ENCODE results near the gene PIGS. TPM values are rescaled to one million over a fixed set of nuclear protein-coding genes. Genes with fewer than 3 reads are reported as not detected.
A peak's percentile ranks its signal among the peaks of the same experiment; 100 is the strongest.

PIGS gene
- total and polyA plus RNA-seq, 2 of the 13 experiments (the other 11 are each of a cell fraction or from before 2014, with no cell fraction given), result 31.7 to 42.6 TPM

DNA sequence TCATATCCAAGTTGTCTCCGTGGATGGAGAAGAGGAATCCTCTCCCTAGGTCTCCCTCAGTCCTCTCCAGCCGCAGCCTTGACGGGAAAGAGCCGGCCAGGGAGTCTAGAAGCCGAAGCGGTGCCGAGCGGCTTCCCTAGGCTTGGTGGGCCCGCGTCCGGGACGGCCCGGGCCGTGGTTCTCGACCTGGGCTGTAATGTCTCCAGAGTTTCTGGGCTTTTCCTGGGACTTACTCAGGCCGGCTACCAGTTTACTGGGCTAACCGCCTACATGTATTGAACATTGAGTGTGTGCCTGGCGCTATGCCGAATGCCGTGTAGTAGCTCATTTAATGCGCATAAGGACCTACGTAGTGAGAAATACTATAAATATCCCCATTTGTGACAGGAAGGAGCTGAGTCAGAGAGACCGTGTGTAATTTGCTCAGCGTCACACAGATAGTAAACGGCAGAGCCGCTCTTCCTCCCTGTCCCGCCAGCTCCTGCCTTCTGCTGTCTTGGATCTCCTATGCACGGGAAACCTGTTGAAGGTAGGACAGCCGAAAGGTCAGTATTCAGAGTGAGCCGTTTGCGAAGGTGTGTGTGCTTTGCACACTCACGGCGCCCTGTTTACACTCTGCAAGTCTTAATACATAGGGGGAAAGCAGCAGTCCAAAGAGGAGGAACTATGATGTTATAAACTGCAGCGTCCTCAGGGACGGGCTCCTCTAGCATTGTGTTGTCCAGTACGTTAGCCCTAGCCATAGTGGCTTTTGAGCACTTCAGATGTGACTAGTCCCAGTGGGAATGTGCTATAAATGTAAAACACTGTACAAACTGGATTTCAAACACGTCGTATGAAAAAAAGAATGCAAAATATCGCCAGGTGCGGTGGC lies 28.2 kb upstream of the PIGS start (continued):
- TF ChIP-seq, protein P1, sequence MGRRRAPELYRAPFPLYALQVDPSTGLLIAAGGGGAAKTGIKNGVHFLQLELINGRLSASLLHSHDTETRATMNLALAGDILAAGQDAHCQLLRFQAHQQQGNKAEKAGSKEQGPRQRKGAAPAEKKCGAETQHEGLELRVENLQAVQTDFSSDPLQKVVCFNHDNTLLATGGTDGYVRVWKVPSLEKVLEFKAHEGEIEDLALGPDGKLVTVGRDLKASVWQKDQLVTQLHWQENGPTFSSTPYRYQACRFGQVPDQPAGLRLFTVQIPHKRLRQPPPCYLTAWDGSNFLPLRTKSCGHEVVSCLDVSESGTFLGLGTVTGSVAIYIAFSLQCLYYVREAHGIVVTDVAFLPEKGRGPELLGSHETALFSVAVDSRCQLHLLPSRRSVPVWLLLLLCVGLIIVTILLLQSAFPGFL (CRISPR knock-in tag; IDR thresholded peaks at IDR 0.05), result no peak
- TF ChIP-seq HNRNPUL1 (IDR thresholded peaks at IDR 0.05; ENCODE audit: low read depth, low read length) (no peak), FOXP4 (CRISPR knock-in tag; IDR thresholded peaks at IDR 0.05) (no peak), IKZF5 (CRISPR knock-in tag; IDR thresholded peaks at IDR 0.05) (no peak), ZNF7 (CRISPR knock-in tag; IDR thresholded peaks at IDR 0.05) (no peak), ZNF333 (CRISPR knock-in tag; IDR thresholded peaks at IDR 0.05; ENCODE audit: borderline replicate concordance) (no peak), ZNF883 (CRISPR knock-in tag; IDR thresholded peaks at IDR 0.05; ENCODE audit: not compliant biosample characterization) (no peak), BCL6 (CRISPR knock-in tag; IDR thresholded peaks at IDR 0.05) (0 out of 2 replicates have a peak, but pooled peaks have one; percentile 6), THAP11 (CRISPR knock-in tag; IDR thresholded peaks at IDR 0.05) (0 out of 2 replicates have a peak, but pooled peaks have one; percentile 8), STAT6 (CRISPR knock-in tag; IDR thresholded peaks at IDR 0.05; ENCODE audit: borderline replicate concordance) (no peak)
- TF ChIP-seq, protein P2, sequence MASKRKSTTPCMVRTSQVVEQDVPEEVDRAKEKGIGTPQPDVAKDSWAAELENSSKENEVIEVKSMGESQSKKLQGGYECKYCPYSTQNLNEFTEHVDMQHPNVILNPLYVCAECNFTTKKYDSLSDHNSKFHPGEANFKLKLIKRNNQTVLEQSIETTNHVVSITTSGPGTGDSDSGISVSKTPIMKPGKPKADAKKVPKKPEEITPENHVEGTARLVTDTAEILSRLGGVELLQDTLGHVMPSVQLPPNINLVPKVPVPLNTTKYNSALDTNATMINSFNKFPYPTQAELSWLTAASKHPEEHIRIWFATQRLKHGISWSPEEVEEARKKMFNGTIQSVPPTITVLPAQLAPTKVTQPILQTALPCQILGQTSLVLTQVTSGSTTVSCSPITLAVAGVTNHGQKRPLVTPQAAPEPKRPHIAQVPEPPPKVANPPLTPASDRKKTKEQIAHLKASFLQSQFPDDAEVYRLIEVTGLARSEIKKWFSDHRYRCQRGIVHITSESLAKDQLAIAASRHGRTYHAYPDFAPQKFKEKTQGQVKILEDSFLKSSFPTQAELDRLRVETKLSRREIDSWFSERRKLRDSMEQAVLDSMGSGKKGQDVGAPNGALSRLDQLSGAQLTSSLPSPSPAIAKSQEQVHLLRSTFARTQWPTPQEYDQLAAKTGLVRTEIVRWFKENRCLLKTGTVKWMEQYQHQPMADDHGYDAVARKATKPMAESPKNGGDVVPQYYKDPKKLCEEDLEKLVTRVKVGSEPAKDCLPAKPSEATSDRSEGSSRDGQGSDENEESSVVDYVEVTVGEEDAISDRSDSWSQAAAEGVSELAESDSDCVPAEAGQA (IDR thresholded peaks at IDR 0.05; ENCODE audit: low read depth), result 0 out of 2 replicates have a peak, but pooled peaks have one; percentile 10
- TF ChIP-seq, protein P2 (CRISPR knock-in tag; IDR thresholded peaks at IDR 0.05; ENCODE audit: borderline replicate concordance), result no peak
- TF ChIP-seq, protein P3, sequence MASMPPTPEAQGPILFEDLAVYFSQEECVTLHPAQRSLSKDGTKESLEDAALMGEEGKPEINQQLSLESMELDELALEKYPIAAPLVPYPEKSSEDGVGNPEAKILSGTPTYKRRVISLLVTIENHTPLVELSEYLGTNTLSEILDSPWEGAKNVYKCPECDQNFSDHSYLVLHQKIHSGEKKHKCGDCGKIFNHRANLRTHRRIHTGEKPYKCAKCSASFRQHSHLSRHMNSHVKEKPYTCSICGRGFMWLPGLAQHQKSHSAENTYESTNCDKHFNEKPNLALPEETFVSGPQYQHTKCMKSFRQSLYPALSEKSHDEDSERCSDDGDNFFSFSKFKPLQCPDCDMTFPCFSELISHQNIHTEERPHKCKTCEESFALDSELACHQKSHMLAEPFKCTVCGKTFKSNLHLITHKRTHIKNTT (CRISPR knock-in tag; IDR thresholded peaks at IDR 0.05), result no peak
